ENCODE measurements around the gene CDH23.

Gene CDH23

GRCh38 chr10:71630168-71630567 is 233.4 kb downstream of the CDH23 start:
- TF ChIP-seq, protein P1, sequence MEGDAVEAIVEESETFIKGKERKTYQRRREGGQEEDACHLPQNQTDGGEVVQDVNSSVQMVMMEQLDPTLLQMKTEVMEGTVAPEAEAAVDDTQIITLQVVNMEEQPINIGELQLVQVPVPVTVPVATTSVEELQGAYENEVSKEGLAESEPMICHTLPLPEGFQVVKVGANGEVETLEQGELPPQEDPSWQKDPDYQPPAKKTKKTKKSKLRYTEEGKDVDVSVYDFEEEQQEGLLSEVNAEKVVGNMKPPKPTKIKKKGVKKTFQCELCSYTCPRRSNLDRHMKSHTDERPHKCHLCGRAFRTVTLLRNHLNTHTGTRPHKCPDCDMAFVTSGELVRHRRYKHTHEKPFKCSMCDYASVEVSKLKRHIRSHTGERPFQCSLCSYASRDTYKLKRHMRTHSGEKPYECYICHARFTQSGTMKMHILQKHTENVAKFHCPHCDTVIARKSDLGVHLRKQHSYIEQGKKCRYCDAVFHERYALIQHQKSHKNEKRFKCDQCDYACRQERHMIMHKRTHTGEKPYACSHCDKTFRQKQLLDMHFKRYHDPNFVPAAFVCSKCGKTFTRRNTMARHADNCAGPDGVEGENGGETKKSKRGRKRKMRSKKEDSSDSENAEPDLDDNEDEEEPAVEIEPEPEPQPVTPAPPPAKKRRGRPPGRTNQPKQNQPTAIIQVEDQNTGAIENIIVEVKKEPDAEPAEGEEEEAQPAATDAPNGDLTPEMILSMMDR (IDR thresholded peaks at IDR 0.05; ENCODE audit: borderline replicate concordance, insufficient read depth, low read depth, low read length), result no peak
- H3K4me3 ChIP-seq (ENCODE audit: low read depth, low read length), result no peak overlapping the region

DNA sequence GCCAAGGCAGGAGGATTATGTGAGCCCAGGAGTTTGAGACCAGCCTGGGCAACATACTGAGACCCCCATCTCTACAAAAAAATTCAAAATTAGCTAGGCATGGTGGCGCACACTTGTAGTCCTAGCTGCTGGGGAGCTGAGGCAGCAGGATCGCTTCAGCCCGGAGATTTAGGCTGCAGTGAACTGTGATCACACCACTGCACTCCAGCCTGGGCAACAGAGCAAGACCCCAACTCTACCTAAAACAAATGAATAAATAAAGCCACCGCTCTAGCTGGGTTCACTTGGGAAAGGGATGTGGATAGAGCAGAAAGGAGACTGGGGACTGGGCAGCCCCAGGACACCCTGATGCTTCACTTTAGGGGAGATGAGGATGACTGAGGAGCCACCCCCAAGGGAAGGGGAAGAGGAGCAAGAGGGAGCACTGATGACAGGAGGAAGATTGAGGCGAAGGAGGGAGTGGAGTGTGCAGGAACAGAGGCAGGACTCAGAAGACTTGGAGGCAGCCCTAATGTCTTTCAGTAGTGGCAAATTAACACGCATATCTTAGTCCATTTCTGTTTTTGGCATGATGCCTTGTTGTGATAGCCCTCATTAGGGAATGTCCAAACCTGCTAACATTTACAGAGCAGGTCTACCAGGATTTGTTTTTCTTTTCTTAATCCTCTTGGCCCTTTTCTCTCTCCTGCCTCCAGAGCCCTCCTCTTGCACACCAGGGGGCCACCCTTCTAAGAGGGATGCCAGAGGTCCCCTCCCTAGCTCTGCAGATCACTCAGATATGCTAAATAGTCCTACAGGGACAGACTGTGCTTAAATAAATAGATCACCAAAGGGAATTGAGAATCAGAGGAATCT is 234.5 kb downstream of the CDH23 start:
- TF ChIP-seq, protein P1 (IDR thresholded peaks at IDR 0.05; ENCODE audit: borderline replicate concordance, insufficient read depth, low read depth, low read length), result no peak
- H3K4me3 ChIP-seq (ENCODE audit: low read depth, low read length), result no peak overlapping the region

GRCh38 chr10:71632200-71632820 is 235.6 kb downstream of the CDH23 start:
- H3K4me3 ChIP-seq (ENCODE audit: low read depth, low read length), result no peak overlapping the region
- TF ChIP-seq, protein P1 (IDR thresholded peaks at IDR 0.05; ENCODE audit: borderline replicate concordance, insufficient read depth, low read depth, low read length), result no peak

- H3K4me3 ChIP-seq (ENCODE audit: low read depth, low read length), result no peak overlapping the region
- TF ChIP-seq, protein P1 (IDR thresholded peaks at IDR 0.05; ENCODE audit: borderline replicate concordance, insufficient read depth, low read depth, low read length), result no peak
Observed at GRCh38 chr10:71632896-71633600, 236.3 kb downstream of the CDH23 start.

DNA sequence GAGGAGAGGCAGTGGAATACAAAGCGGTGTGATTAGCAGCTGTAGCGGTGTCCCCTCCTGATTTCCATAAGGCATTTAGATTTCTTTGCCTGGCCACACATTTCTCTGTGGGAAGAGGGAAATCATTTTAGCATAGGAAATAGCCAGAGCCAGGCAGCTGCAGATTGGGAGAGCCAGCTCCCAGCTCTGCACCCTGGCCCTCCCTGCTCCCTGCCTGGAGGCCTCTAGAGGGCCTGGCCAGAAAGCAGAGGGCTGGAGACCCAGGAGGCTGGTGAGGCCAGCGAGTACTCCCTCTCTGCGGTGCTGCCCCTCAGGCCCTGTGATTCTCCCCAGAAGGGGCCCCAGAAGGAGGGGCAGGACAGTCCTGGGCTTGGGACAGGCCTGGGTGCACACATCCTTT is 237.2 kb downstream of the CDH23 start:
- H3K4me3 ChIP-seq (ENCODE audit: low read depth, low read length), result no peak overlapping the region
- TF ChIP-seq, protein P1 (IDR thresholded peaks at IDR 0.05; ENCODE audit: borderline replicate concordance, insufficient read depth, low read depth, low read length), result no peak

DNA sequence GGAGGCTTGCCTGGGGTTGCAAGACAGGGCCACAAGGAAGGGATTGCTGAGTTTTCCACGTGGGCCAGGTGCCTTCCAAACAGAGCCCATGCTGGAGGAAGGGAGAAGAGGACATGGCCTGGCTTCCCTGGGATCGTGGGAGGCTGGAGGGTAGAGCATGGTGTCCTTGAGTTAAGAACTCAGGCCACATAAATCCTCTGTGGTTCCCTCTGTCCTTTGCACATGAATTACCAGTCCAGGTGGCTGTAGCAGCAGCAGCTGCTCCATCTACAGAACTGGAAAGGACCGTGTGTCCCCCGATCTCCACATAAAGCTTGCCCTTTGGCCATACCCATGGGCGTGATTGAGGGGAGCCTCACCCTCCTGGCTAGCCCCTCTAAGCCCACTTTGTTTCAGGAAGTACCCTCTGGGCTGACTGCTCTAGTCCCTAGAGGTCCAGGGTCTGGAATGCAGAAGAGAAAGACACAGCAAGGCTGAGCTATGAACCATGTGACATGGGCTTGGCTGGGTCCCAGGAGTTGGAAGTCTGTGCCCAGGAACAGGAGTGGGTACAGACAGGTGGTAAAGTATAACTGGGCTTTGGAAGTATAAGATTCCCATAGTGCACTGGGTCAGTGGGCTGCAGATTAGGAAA is 237.9 kb downstream of the CDH23 start:
- TF ChIP-seq, protein P1 (IDR thresholded peaks at IDR 0.05; ENCODE audit: borderline replicate concordance, insufficient read depth, low read depth, low read length), result no peak
- no peak overlapping the region for H3K4me3 ChIP-seq (ENCODE audit: low read depth, low read length)

Data from GM12875 (cell line).